ENCODE data around the gene FRK. TPM values are rescaled to one million over a fixed set of nuclear protein-coding genes. Genes with fewer than 3 reads are reported as not detected.
A peak's percentile ranks its signal among the peaks of the same experiment; 100 is the strongest.

Gene FRK
- total RNA-seq, 1 donor from 2014 or later, result 0.05 TPM

DNA sequence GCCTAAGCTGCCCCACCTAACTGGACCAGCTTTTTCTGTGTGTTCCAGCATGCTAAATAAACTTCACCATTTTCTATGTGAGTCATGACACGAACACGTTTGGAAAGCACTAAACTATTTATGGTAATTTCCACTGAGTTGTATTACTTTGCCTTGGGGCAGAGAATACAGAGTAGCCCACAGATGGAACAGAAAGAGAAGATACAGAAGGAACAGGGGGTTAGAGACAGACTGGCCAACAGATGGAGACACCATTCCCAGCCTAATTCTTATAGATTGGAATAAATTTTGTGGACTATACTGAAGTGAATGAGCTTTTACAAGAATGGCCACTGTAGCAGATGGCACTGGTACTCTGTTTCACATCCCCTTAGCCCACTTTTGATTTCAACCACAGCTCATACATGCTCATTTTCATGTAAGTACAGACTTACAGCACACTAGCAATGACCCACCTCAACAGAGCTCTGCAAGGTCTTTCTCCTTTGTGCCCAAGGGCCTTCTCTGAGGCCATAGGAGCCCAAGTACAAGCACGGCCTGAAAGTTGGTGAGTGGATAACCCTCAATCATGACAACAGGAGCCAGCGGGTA is 26.8 kb upstream of the FRK start:
- peaks cover 14% of the 10 kb centered on the region for H3K4me1 Mint-ChIP-seq (ENCODE audit: unreplicated experiment)
- no peaks in the 10 kb centered on the region for H3K9me3 Mint-ChIP-seq (ENCODE audit: unreplicated experiment)
- no peaks in the 10 kb centered on the region for H3K36me3 Mint-ChIP-seq (ENCODE audit: unreplicated experiment)
- TF ChIP-seq CTCF (IDR thresholded peaks at IDR 0.05), result peak; percentile 42
- no peak for DNase-seq (ENCODE audit: extremely low spot score, unreplicated experiment)
- H3K27me3 Mint-ChIP-seq (ENCODE audit: unreplicated experiment), result no peaks in the 10 kb centered on the region
- peak overlapping the region; percentile 1 for H3K27ac Mint-ChIP-seq (ENCODE audit: unreplicated experiment)
- H3K4me3 Mint-ChIP-seq (ENCODE audit: unreplicated experiment), result no peak overlapping the region

DNA sequence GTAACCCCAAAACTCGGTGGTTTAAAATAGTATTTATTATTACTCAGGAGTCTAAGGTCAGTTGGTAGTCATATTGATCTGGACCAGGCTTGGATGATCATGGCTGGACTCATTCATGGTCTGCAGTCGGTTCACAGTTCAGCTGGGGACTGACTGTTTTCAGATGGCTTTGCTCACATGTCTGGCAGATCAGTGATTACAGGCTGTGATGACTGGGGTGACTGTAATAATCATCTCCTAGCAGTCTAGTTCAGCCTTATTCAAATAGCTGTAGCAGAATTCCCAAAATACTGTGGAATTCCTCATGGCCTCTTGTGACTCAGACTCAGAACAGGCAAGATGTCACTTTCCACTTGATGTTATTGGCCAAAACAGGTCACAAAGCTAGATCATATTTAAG is 23.6 kb upstream of the FRK start:
- H3K27me3 Mint-ChIP-seq (ENCODE audit: unreplicated experiment), result no peaks in the 10 kb centered on the region
- H3K9me3 Mint-ChIP-seq (ENCODE audit: unreplicated experiment), result no peaks in the 10 kb centered on the region
- DNase-seq (ENCODE audit: extremely low spot score, unreplicated experiment), result no peak
- no peak overlapping the region for H3K4me3 Mint-ChIP-seq (ENCODE audit: unreplicated experiment)
- H3K36me3 Mint-ChIP-seq (ENCODE audit: unreplicated experiment), result no peaks in the 10 kb centered on the region
- TF ChIP-seq CTCF (IDR thresholded peaks at IDR 0.05), result no peak
- peaks cover 14% of the 10 kb centered on the region for H3K4me1 Mint-ChIP-seq (ENCODE audit: unreplicated experiment)
- no peak overlapping the region for H3K27ac Mint-ChIP-seq (ENCODE audit: unreplicated experiment)

GRCh38 chr6:116083052-116083451 is 22.4 kb upstream of the FRK start:
- no peak overlapping the region for H3K4me3 Mint-ChIP-seq (ENCODE audit: unreplicated experiment)
- no peak overlapping the region for H3K27ac Mint-ChIP-seq (ENCODE audit: unreplicated experiment)
- no peak for TF ChIP-seq CTCF (IDR thresholded peaks at IDR 0.05)
- no peak for DNase-seq (ENCODE audit: extremely low spot score, unreplicated experiment)
- H3K27me3 Mint-ChIP-seq (ENCODE audit: unreplicated experiment), result no peaks in the 10 kb centered on the region
- H3K9me3 Mint-ChIP-seq (ENCODE audit: unreplicated experiment), result no peaks in the 10 kb centered on the region
- H3K4me1 Mint-ChIP-seq (ENCODE audit: unreplicated experiment), result peaks cover 12% of the 10 kb centered on the region
- no peaks in the 10 kb centered on the region for H3K36me3 Mint-ChIP-seq (ENCODE audit: unreplicated experiment)

DNA sequence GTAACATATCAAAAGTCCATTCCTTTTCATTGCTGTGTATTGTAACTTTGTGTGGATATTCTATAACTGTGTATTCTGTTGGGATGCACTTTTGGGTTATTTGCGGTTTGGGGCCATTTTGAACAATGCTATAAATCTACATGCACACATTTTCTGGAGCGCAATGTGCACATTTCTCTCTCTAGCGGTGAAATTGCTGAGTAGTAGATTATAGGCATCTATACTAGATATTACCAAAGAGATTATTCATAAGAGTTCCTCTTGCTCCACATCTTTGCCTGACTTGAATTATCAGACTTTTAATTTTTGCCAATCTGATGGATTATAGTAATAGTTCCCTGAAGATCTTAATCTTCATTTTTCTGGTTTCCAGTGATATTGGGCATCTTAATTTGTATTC is 18.3 kb upstream of the FRK start:
- TF ChIP-seq CTCF (IDR thresholded peaks at IDR 0.05), result no peak
- no peaks in the 10 kb centered on the region for H3K9me3 Mint-ChIP-seq (ENCODE audit: unreplicated experiment)
- H3K27ac Mint-ChIP-seq (ENCODE audit: unreplicated experiment), result no peak overlapping the region
- no peaks in the 10 kb centered on the region for H3K4me1 Mint-ChIP-seq (ENCODE audit: unreplicated experiment)
- no peak overlapping the region for H3K4me3 Mint-ChIP-seq (ENCODE audit: unreplicated experiment)
- no peaks in the 10 kb centered on the region for H3K27me3 Mint-ChIP-seq (ENCODE audit: unreplicated experiment)
- H3K36me3 Mint-ChIP-seq (ENCODE audit: unreplicated experiment), result no peaks in the 10 kb centered on the region
- DNase-seq (ENCODE audit: extremely low spot score, unreplicated experiment), result no peak

GRCh38 chr6:116078522-116078921 is 17.8 kb upstream of the FRK start:
- Mint-ChIP-seq H3K4me1 (ENCODE audit: unreplicated experiment) (no peaks in the 10 kb centered on the region), H3K27ac (ENCODE audit: unreplicated experiment) (no peak overlapping the region), H3K9me3 (ENCODE audit: unreplicated experiment) (no peaks in the 10 kb centered on the region), H3K4me3 (ENCODE audit: unreplicated experiment) (no peak overlapping the region), H3K36me3 (ENCODE audit: unreplicated experiment) (no peaks in the 10 kb centered on the region), H3K27me3 (ENCODE audit: unreplicated experiment) (no peaks in the 10 kb centered on the region)
- DNase-seq (ENCODE audit: extremely low spot score, unreplicated experiment), result no peak
- no peak for TF ChIP-seq CTCF (IDR thresholded peaks at IDR 0.05)

Measured in osteocyte (in vitro differentiated cells).